ENCODE data around the gene STXBP6.

GRCh38 chr14:24982472-24983155 is 67.3 kb downstream of the STXBP6 start:
- TF ChIP-seq CTCF (IDR thresholded peaks at IDR 0.05; ENCODE audit: low read depth, low read length, poor library complexity, severe bottlenecking) (no peak), EZH2phosphoT487 (IDR thresholded peaks at IDR 0.05; ENCODE audit: borderline replicate concordance, low read length) (no peak)
